Smooth muscle cell (in vitro differentiated cells): ENCODE results near the gene ZNF362. TPM values are rescaled to one million over a fixed set of nuclear protein-coding genes. Genes with fewer than 3 reads are reported as not detected.

Source experiments
- DNase-seq: peaks from one replicate; lab custom pipeline; 2025; ENCODE audit not compliant: unreplicated experiment; lab: John Stamatoyannopoulos, UW
- H2AFZ ChIP-seq: fragments of 200-600 bp; sonication (generic); 2 replicates; pipeline ENCODE4 v1.6.0; 2016; ENCODE audit warnings: antibody characterized with exemption, low read depth, mild to moderate bottlenecking
- H3F3A ChIP-seq: fragments of 200-600 bp; sonication (generic); 2 replicates; pipeline ENCODE4 v1.6.0; 2017; ENCODE audit warnings: antibody characterized with exemption, low read depth
- H3K27ac ChIP-seq: fragments of 200-600 bp; sonication (generic); 2 replicates; pipeline ENCODE4 v1.5.1; 2016; ENCODE audit warnings: low read depth, mild to moderate bottlenecking
- H3K27me3 ChIP-seq: fragments of 200-600 bp; sonication (generic); 2 replicates; pipeline ENCODE4 v1.6.1; 2016; ENCODE audit warnings: low read depth, mild to moderate bottlenecking
- H3K36me3 ChIP-seq: fragments of 200-600 bp; sonication (generic); 2 replicates; pipeline ENCODE4 v1.5.1; 2016; ENCODE audit warnings: low read depth
- H3K4me1 ChIP-seq: fragments of 200-600 bp; sonication (generic); 2 replicates; pipeline ENCODE4 v1.5.1; 2016; ENCODE audit warnings: low read depth
- H3K4me2 ChIP-seq: fragments of 200-600 bp; sonication (generic); 2 replicates; pipeline ENCODE4 v1.6.0; 2016; ENCODE audit warnings: mild to moderate bottlenecking
- H3K4me3 ChIP-seq: fragments of 200-600 bp; sonication (generic); 2 replicates; pipeline ENCODE4 v1.5.1; 2016; ENCODE audit warnings: mild to moderate bottlenecking
- H3K79me2 ChIP-seq: fragments of 200-600 bp; sonication (generic); 2 replicates; pipeline ENCODE4 v1.6.0; 2016; ENCODE audit warnings: low read depth, mild to moderate bottlenecking
- H3K9ac ChIP-seq: fragments of 200-600 bp; sonication (generic); 2 replicates; pipeline ENCODE4 v1.6.0; 2016; ENCODE audit warnings: low read depth
- H3K9me3 ChIP-seq: fragments of 200-600 bp; sonication (generic); replicated peaks from 2 replicates; pipeline ENCODE4 v1.5.1; 2016; ENCODE audit warnings: low read depth
- H4K20me1 ChIP-seq: fragments of 200-600 bp; sonication (generic); 2 replicates; pipeline ENCODE4 v1.6.0; 2016; ENCODE audit warnings: low read depth
- CTCF ChIP-seq: fragments of 200-600 bp; sonication (generic); IDR thresholded peaks from 2 replicates; pipeline ENCODE4 v1.5.1; 2017; ENCODE audit warnings: borderline replicate concordance, mild to moderate bottlenecking, antibody characterized with exemption; ENCODE audit not compliant: insufficient read depth, poor library complexity, severe bottlenecking
- WGBS: methylation state at CpG from one replicate; pipeline ENCODE4 v1.1.7; 2016; ENCODE audit warnings: low lambda C conversion rate; 5-methylcytosine and 5-hydroxymethylcytosine counted together
- polyA plus RNA-seq: library from polyadenylated mRNA; unstranded; fragments of >200 nt; fragmentation: Nextera tagmentation; extraction: Ambion mirVana; gene quantifications from 2 replicates; pipeline ENCODE4 v1.2.1, GENCODE V29; 2016
- total RNA-seq: library from RNA; depleted of rRNA; stranded (reverse); fragments of >200 nt; gene quantifications from 2 replicates; pipeline ENCODE4 v1.2.3, GENCODE V29; 2014

ZNF362 gene
- total and polyA plus RNA-seq, 2 experiments from 2014 or later = 30.0 to 38.2 TPM

DNA sequence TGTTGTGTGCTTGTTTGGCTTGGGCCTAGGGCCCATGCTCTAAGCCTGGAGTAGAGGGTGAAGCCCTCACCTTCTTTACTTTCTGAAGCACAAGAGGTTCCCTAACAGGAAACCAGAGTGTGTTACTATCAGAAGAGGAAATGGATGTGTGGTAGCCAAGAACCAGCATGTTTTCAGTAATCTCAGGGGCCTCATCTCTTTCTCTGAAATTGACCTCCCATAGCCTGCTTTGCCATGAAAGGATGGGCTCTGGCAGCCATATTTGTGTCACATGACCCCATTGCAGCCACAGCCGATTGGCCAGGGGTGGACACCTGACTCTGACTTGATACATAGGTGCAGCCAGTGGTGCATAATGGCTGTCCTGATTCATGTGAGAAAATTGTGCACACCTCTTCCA lies 46.0 kb downstream of the ZNF362 start:
- Histone ChIP-seq H3K27me3 (peaks cover 7% of the 10 kb centered on the region), H3K4me3 (no peak overlapping the region), H3K4me1 (no peaks in the 10 kb centered on the region), H3K79me2 (no peaks in the 10 kb centered on the region), H3K9ac (no peak overlapping the region), H4K20me1 (no peaks in the 10 kb centered on the region), H3K27ac (no peak overlapping the region), H3K36me3 (no peaks in the 10 kb centered on the region), H3K9me3 (no peaks in the 10 kb centered on the region), H3F3A (no peaks in the 10 kb centered on the region), H3K4me2 (no peak overlapping the region), H2AFZ (no peak overlapping the region)
- DNase-seq = no peak
- 100% methylated on average over 1 of the region's 1 CpG for WGBS
- no peak for TF ChIP-seq CTCF

DNA sequence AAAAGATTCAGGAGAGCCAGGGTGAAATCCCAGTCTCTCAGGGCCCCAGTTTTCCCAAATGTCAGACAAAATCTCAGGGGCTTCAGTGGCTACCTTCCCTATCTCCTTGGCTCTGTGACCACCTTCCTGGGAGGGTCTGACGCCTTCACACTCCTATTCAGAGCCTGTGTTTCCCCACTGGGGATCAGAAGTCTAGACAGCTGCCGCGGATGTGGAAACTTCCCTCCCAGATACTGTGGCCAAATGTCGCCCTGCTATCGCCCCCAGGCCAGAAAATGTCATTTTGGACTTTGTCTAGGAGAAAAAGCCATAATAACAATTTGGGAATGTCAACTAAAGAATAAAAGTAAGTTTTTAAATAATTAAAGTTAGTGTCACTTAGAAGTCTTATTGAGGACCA lies 48.7 kb downstream of the ZNF362 start:
- no peaks in the 10 kb centered on the region for H3K36me3 ChIP-seq
- no peaks in the 10 kb centered on the region for H3K4me1 ChIP-seq
- no peak overlapping the region for H2AFZ ChIP-seq
- H3K79me2 ChIP-seq = no peaks in the 10 kb centered on the region
- H3F3A ChIP-seq = no peaks in the 10 kb centered on the region
- no peaks in the 10 kb centered on the region for H3K9me3 ChIP-seq
- no peak overlapping the region for H3K4me2 ChIP-seq
- no peak for TF ChIP-seq CTCF
- no peak overlapping the region for H3K9ac ChIP-seq
- no peak for DNase-seq
- no peaks in the 10 kb centered on the region for H4K20me1 ChIP-seq
- WGBS = 89% methylated on average over 5 of the region's 5 CpGs
- H3K4me3 ChIP-seq = no peak overlapping the region
- no peak overlapping the region for H3K27ac ChIP-seq
- H3K27me3 ChIP-seq = peaks cover 7% of the 10 kb centered on the region

DNA sequence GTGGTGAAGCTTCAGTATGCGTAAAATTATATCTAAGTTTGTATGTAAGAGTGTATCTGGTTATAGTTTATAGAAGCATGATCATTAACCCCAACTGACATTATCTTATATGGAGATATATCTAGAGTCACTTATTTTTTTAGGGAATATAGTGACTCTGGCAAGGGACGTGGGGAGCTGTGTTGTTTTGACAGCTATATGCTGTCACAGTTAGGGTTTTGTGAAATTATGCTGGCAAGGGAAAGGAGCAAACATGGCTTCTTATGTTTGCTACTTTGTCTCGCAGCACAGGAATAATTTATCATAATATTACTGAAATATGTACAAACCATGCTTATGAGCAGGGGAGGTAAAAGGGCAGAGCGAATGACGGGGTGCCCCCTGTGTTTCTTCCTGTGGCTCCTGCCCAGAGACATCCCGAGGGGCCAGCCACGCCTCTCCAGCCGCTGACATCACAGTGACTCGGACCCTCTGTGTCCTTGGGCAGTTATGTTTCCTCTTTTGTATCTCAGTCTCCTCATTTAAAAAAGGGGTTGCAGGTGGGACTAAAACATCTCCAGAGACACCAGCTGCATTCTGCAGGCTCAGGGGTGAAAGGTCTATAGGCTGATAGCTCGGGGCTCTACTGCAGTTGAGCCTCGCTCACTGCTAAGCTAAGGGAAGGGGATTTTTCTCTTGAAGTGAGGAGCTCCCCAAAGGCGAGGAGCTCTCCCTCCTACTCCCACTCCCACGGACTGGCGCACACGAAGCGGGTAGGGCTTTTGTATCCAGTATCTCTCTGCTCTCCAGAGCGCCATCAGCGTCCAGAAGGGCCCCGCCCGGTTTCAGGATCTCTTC lies 49.7 kb downstream of the ZNF362 start:
- Histone ChIP-seq H3K4me3 (peak overlapping the region; percentile 35), H3K27ac (no peak overlapping the region), H3F3A (no peaks in the 10 kb centered on the region), H3K27me3 (peaks cover 7% of the 10 kb centered on the region), H3K4me1 (no peaks in the 10 kb centered on the region), H3K79me2 (no peaks in the 10 kb centered on the region), H3K4me2 (peak overlapping the region; percentile 84), H4K20me1 (no peaks in the 10 kb centered on the region), H2AFZ (no peak overlapping the region), H3K9me3 (no peaks in the 10 kb centered on the region), H3K36me3 (no peaks in the 10 kb centered on the region), H3K9ac (no peak overlapping the region)
- 65% methylated on average over 20 of the region's 20 CpGs for WGBS
- no peak for DNase-seq
- TF ChIP-seq CTCF = no peak
